GM21619 (cell line): ENCODE data around the gene KLHL34.

Experiments
- ATAC-seq: cut with Tn5 transposase; IDR thresholded peaks from one replicate; pipeline ENCODE4 v1.9.1; 2021; ENCODE audit not compliant: unreplicated experiment

The KLHL34 gene

GRCh38 chrX:21655901-21656586 is 2.1 kb downstream of the KLHL34 start:
- ATAC-seq: no peak

GRCh38 chrX:21645886-21646285 is 12.2 kb downstream of the KLHL34 start:
- ATAC-seq: no peak

GRCh38 chrX:21645431-21645830 is 12.7 kb downstream of the KLHL34 start:
- no peak for ATAC-seq

GRCh38 chrX:21639775-21640174 is 18.4 kb downstream of the KLHL34 start:
- no peak for ATAC-seq

- ATAC-seq: no peak
Measured at GRCh38 chrX:21638311-21638710, 19.8 kb downstream of the KLHL34 start.

GRCh38 chrX:21632027-21632426 is 26.1 kb downstream of the KLHL34 start:
- no peak for ATAC-seq

GRCh38 chrX:21623778-21624501 is 34.2 kb downstream of the KLHL34 start:
- no peak for ATAC-seq

GRCh38 chrX:21620234-21620633 is 37.9 kb downstream of the KLHL34 start:
- no peak for ATAC-seq

GRCh38 chrX:21616386-21616785 is 41.7 kb downstream of the KLHL34 start:
- ATAC-seq: no peak

GRCh38 chrX:21612154-21612553 is 46.0 kb downstream of the KLHL34 start:
- ATAC-seq: no peak

- ATAC-seq: no peak
Measured at GRCh38 chrX:21610168-21610567, 48.0 kb downstream of the KLHL34 start.

GRCh38 chrX:21606002-21606401 is 52.1 kb downstream of the KLHL34 start:
- ATAC-seq: no peak
